ENCODE data around the gene CIAO3.
A peak's percentile ranks its signal among the peaks of the same experiment; 100 is the strongest.

CIAO3 gene

GRCh38 chr16:722835-723633, 17.8 kb downstream of the CIAO3 start:
- H2BK120ac ChIP-seq (ENCODE audit: low read depth, low read length): no peak overlapping the region
- H3K9me3 ChIP-seq (replicated peaks in 1 of 2; ENCODE audit: control insufficient read depth in 2 of 2, insufficient read depth in 1 of 2, low read depth in 1 of 2, low read length in 2 of 2): no peaks in the 10 kb centered on the region
- no peak overlapping the region for H3K27ac ChIP-seq (replicated peaks; ENCODE audit: low read length)
- no peak overlapping the region for H2BK15ac ChIP-seq (ENCODE audit: low read length)
- no peak for DNase-seq (ENCODE audit: low spot score)
- no peak overlapping the region for H3K18ac ChIP-seq (ENCODE audit: low read length)
- no peak overlapping the region for H3K4me2 ChIP-seq (ENCODE audit: insufficient read depth, low read length, poor library complexity, severe bottlenecking)
- H3K36me3 ChIP-seq (replicated peaks in 1 of 2; ENCODE audit: control insufficient read depth in 2 of 2, insufficient read depth in 2 of 2, low read length in 2 of 2): peaks cover 4 to 14% of the 10 kb centered on the region in 2 donors
- H2BK12ac ChIP-seq (ENCODE audit: low read length): no peak overlapping the region
- H2AFZ ChIP-seq (ENCODE audit: low read length): no peak overlapping the region
- H4K91ac ChIP-seq (ENCODE audit: low read depth, low read length, poor library complexity): no peak overlapping the region
- H3K23ac ChIP-seq (ENCODE audit: low read depth, low read length, poor library complexity): no peak overlapping the region
- H3K14ac ChIP-seq (ENCODE audit: low read length): no peak overlapping the region
- H3K4me1 ChIP-seq (ENCODE audit: control insufficient read depth in 2 of 2, insufficient read depth in 1 of 2, low read depth in 1 of 2, low read length in 2 of 2): peaks cover 30 to 37% of the 10 kb centered on the region in 2 donors
- H3K79me1 ChIP-seq (ENCODE audit: low read depth, low read length): peaks cover 24% of the 10 kb centered on the region
- no peak overlapping the region for H3K4me3 ChIP-seq (ENCODE audit: low read length in 2 of 2)
- H3K4ac ChIP-seq (ENCODE audit: low read length): no peak overlapping the region
- peak overlapping the region; percentile 61 for H2AK5ac ChIP-seq (ENCODE audit: low read depth, low read length)
- H4K8ac ChIP-seq (ENCODE audit: low read depth, low read length): no peak overlapping the region
- no peak overlapping the region for H3K9ac ChIP-seq (ENCODE audit: low read depth, low read length, poor library complexity)
- H3K27me3 ChIP-seq (ENCODE audit: control insufficient read depth in 3 of 3, insufficient read depth in 3 of 3, low read depth in 1 of 3, low read length in 3 of 3): peaks cover 0 to 13% (median 0%) of the 10 kb centered on the region in 3 experiments
- WGBS, 2 donors (ENCODE audit: extremely low coverage in 2 of 2, insufficient read length in 2 of 2, insufficient replicate concordance in 1 of 2): no CpG with 5 or more reads among the region's 24 CpGs
- peak overlapping the region; percentile 16 for H2BK5ac ChIP-seq (ENCODE audit: low read length)

- DNase-seq (ENCODE audit: low spot score): no peak
Measured at GRCh38 chr16:721765-722540, 18.8 kb downstream of the CIAO3 start.

DNA sequence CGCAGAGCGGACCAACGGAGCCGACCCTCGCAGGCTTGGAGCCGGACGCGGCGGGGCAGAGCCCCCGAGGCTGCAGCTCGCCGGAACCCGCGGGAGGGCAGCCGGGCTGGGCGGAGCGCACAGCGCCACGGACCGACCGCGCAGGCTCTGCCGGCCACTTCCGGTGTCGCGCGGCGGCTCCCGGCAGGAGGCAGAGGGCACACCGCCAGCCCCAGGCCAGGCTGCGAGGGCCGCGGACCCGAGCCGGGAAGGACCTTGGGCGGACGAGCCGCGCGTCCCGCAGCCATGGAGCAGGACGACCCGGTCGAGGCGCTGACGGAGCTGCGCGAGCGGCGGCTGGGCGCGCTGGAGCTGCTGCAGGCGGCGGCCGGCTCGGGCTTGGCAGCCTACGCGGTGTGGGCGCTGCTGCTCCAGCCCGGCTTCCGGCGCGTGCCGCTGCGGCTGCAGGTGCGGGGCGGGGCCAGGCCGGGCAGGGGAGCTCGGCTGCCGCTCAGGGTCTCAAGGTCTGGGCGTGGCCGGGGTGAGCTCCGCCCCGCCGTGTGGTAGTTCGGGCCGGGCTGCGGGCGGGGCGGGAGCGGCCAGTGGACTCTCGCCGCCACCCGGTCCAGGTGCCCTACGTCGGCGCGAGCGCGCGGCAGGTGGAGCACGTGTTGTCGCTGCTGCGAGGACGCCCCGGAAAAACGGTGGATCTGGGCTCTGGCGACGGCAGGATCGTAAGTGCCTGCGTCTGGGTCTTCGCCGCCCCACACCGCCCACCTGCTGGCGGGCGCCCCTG, 19.6 kb downstream of the CIAO3 start, which contains the start of gene ANTKMT:
Gene ANTKMT, plus strand, starts transcription at position 157 of the 775 bp plus-strand sequence. Its CDS starts 129 bp downstream, at position 286.
- H2AK5ac ChIP-seq (ENCODE audit: low read depth, low read length): peak within 1 kb of the TSS; percentile 100
- H3K4me3 ChIP-seq (ENCODE audit: low read length in 2 of 2): peak within 1 kb of the TSS; percentile 88 to 93
- H3K4ac ChIP-seq (ENCODE audit: low read length): peak within 1 kb of the TSS; percentile 97
- H3K27me3 ChIP-seq (ENCODE audit: control insufficient read depth in 3 of 3, insufficient read depth in 3 of 3, low read depth in 1 of 3, low read length in 3 of 3): peaks cover 0 to under 1% (median 0%) of the 10 kb centered on the region in 3 experiments
- WGBS, 2 donors (ENCODE audit: extremely low coverage in 2 of 2, insufficient read length in 2 of 2, insufficient replicate concordance in 1 of 2): no CpG with 5 or more reads among the region's 106 CpGs
- peak within 1 kb of the TSS; percentile 98 for H3K27ac ChIP-seq (replicated peaks; ENCODE audit: low read length)
- peak within 1 kb of the TSS; percentile 77 for H2AFZ ChIP-seq (ENCODE audit: low read length)
- peak within 1 kb of the TSS; percentile 100 for H2BK5ac ChIP-seq (ENCODE audit: low read length)
- H3K14ac ChIP-seq (ENCODE audit: low read length): peak within 1 kb of the TSS; percentile 94
- peak within 1 kb of the TSS; percentile 95 for H4K8ac ChIP-seq (ENCODE audit: low read depth, low read length)
- H3K9me3 ChIP-seq (replicated peaks in 1 of 2; ENCODE audit: control insufficient read depth in 2 of 2, insufficient read depth in 1 of 2, low read depth in 1 of 2, low read length in 2 of 2): no peaks in the 10 kb centered on the region
- H3K23ac ChIP-seq (ENCODE audit: low read depth, low read length, poor library complexity): peak within 1 kb of the TSS; percentile 99
- H2BK12ac ChIP-seq (ENCODE audit: low read length): peak within 1 kb of the TSS; percentile 88
- H2BK15ac ChIP-seq (ENCODE audit: low read length): peak within 1 kb of the TSS; percentile 96
- no peak within 1 kb of the TSS for H2BK120ac ChIP-seq (ENCODE audit: low read depth, low read length)
- peak within 1 kb of the TSS; percentile 100 for H3K18ac ChIP-seq (ENCODE audit: low read length)
- peak within 1 kb of the TSS; percentile 93 for H3K4me2 ChIP-seq (ENCODE audit: insufficient read depth, low read length, poor library complexity, severe bottlenecking)
- peak within 1 kb of the TSS; percentile 100 for H3K9ac ChIP-seq (ENCODE audit: low read depth, low read length, poor library complexity)
- peak; percentile 88 for DNase-seq (ENCODE audit: low spot score)
- H4K91ac ChIP-seq (ENCODE audit: low read depth, low read length, poor library complexity): peak within 1 kb of the TSS; percentile 80
- H3K79me1 ChIP-seq (ENCODE audit: low read depth, low read length): peaks cover 35% of the 10 kb centered on the region
- peaks cover 15 to 31% of the 10 kb centered on the region in 2 donors for H3K36me3 ChIP-seq (replicated peaks in 1 of 2; ENCODE audit: control insufficient read depth in 2 of 2, insufficient read depth in 2 of 2, low read length in 2 of 2)
- H3K4me1 ChIP-seq (ENCODE audit: control insufficient read depth in 2 of 2, insufficient read depth in 1 of 2, low read depth in 1 of 2, low read length in 2 of 2): peaks cover 39 to 49% of the 10 kb centered on the region in 2 donors

More at GRCh38 chr16:721765-722540, 18.8 kb downstream of the CIAO3 start:
- Histone ChIP-seq H4K91ac (ENCODE audit: low read depth, low read length, poor library complexity) (no peak overlapping the region), H3K4me1 (ENCODE audit: control insufficient read depth in 2 of 2, insufficient read depth in 1 of 2, low read depth in 1 of 2, low read length in 2 of 2) (peaks cover 37 to 42% of the 10 kb centered on the region in 2 donors), H3K14ac (ENCODE audit: low read length) (peak overlapping the region; percentile 56), H3K4me2 (ENCODE audit: insufficient read depth, low read length, poor library complexity, severe bottlenecking) (peak overlapping the region; percentile 67), H3K23ac (ENCODE audit: low read depth, low read length, poor library complexity) (peak overlapping the region; percentile 99), H3K9me3 (replicated peaks in 1 of 2; ENCODE audit: control insufficient read depth in 2 of 2, insufficient read depth in 1 of 2, low read depth in 1 of 2, low read length in 2 of 2) (no peaks in the 10 kb centered on the region), H3K9ac (ENCODE audit: low read depth, low read length, poor library complexity) (peak overlapping the region; percentile 100), H2BK12ac (ENCODE audit: low read length) (peak overlapping the region; percentile 41), H3K4ac (ENCODE audit: low read length) (peak overlapping the region; percentile 93), H2BK5ac (ENCODE audit: low read length) (peak overlapping the region; percentile 87), H2AK5ac (ENCODE audit: low read depth, low read length) (peak overlapping the region; percentile 100), H4K8ac (ENCODE audit: low read depth, low read length) (peak overlapping the region; percentile 43), H2BK120ac (ENCODE audit: low read depth, low read length) (no peak overlapping the region), H3K36me3 (replicated peaks in 1 of 2; ENCODE audit: control insufficient read depth in 2 of 2, insufficient read depth in 2 of 2, low read length in 2 of 2) (peaks cover 11 to 25% of the 10 kb centered on the region in 2 donors), H3K27ac (replicated peaks; ENCODE audit: low read length) (peak overlapping the region; percentile 49), H2AFZ (ENCODE audit: low read length) (no peak overlapping the region), H2BK15ac (ENCODE audit: low read length) (peak overlapping the region; percentile 96), H3K18ac (ENCODE audit: low read length) (peak overlapping the region; percentile 95), H3K4me3 (ENCODE audit: low read length in 2 of 2) (peak overlapping the region; percentile 76 to 93), H3K79me1 (ENCODE audit: low read depth, low read length) (peaks cover 29% of the 10 kb centered on the region), H3K27me3 (ENCODE audit: control insufficient read depth in 3 of 3, insufficient read depth in 3 of 3, low read depth in 1 of 3, low read length in 3 of 3) (peaks cover 0 to 6% (median 0%) of the 10 kb centered on the region in 3 experiments)
- WGBS, 2 donors (ENCODE audit: extremely low coverage in 2 of 2, insufficient read length in 2 of 2, insufficient replicate concordance in 1 of 2): no CpG with 5 or more reads among the region's 51 CpGs
